GM19468 (cell line): ENCODE results near the gene MAPKBP1.

Experiments used
- ATAC-seq: cut with Tn5 transposase; IDR thresholded peaks from one replicate; pipeline ENCODE4 v1.9.1; 2021; ENCODE audit warnings: mild to moderate bottlenecking, moderate library complexity, moderate number of reproducible peaks; ENCODE audit not compliant: unreplicated experiment; ENCODE audit errors: extremely low read depth

The MAPKBP1 gene

GRCh38 chr15:41804916-41805666 lies 30.8 kb downstream of the MAPKBP1 start:
- no peak for ATAC-seq

- no peak for ATAC-seq
Observed at GRCh38 chr15:41805711-41806110, 31.4 kb downstream of the MAPKBP1 start.

- ATAC-seq: no peak
Observed at GRCh38 chr15:41806291-41807181, 32.3 kb downstream of the MAPKBP1 start.

GRCh38 chr15:41809121-41809520 lies 34.8 kb downstream of the MAPKBP1 start:
- no peak for ATAC-seq

GRCh38 chr15:41809526-41810220 lies 35.4 kb downstream of the MAPKBP1 start:
- no peak for ATAC-seq

- ATAC-seq: no peak
Observed at GRCh38 chr15:41810651-41811431, 36.6 kb downstream of the MAPKBP1 start.

GRCh38 chr15:41811432-41812195 lies 37.3 kb downstream of the MAPKBP1 start:
- ATAC-seq: no peak

GRCh38 chr15:41812820-41813375 lies 38.6 kb downstream of the MAPKBP1 start:
- ATAC-seq: no peak

- ATAC-seq: no peak
Observed at GRCh38 chr15:41813426-41813825, 39.1 kb downstream of the MAPKBP1 start.

- ATAC-seq: no peak
Observed at GRCh38 chr15:41814534-41814933, 40.2 kb downstream of the MAPKBP1 start.

- no peak for ATAC-seq
Observed at GRCh38 chr15:41816788-41817187, 42.5 kb downstream of the MAPKBP1 start.

GRCh38 chr15:41817327-41817726 lies 43.0 kb downstream of the MAPKBP1 start:
- no peak for ATAC-seq

- no peak for ATAC-seq
Observed at GRCh38 chr15:41817781-41818180, 43.5 kb downstream of the MAPKBP1 start.

GRCh38 chr15:41819455-41820050 lies 45.3 kb downstream of the MAPKBP1 start:
- no peak for ATAC-seq

- ATAC-seq: no peak
Observed at GRCh38 chr15:41820791-41821423, 46.6 kb downstream of the MAPKBP1 start.

- ATAC-seq: no peak
Observed at GRCh38 chr15:41821831-41822230, 47.5 kb downstream of the MAPKBP1 start.

GRCh38 chr15:41822471-41822870 lies 48.2 kb downstream of the MAPKBP1 start:
- ATAC-seq: no peak

GRCh38 chr15:41822957-41823356 lies 48.7 kb downstream of the MAPKBP1 start:
- no peak for ATAC-seq
